ENCODE measurements around the gene FAM120AOS.

Gene FAM120AOS
- total RNA-seq, result 30.1 to 56.5 (median 47.5) reads per million in 17 experiments

DNA sequence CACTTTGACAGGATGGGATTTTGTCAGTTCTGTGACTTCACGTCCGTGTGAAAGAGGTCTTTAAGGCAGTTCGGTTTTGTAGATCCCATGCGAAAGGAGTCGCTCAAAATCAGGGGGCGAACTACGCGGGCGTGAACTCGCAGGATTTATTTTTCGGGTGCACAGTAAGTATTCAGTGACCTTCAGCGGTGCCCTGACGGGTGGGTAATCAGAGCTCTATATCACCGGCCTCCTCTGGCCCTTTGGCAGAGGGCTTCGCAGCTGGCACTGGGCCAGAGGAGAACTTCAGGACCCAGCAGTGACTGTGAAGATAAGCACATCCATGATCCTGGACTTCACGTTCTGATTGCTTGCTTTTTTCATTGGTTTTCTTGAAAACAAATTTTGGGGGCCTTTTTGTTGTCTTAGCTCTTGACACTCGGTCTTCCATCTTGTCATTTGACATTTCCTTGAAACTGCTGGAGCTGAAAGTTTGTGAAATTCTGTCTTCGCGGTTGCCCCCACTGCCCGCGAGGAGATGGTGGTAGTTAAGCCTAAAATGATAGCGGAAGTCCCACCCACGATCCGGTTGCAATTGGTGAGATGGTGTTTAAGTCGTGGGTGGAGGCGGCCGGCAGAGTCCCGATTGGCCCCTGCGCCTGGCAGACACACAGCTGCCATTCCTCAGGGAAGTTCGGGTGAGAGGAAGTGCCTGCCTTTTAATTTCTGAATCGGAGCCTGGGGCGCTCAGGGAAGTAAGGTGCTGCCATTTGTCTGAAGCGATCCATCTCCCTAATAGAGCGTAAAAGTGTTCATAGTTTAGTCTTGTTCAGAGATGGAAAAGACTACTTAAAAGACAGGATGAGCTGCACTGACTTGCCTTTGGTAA is at the start of gene FAM120AOS:
TSS of gene FAM120AOS (minus strand) at position 535 of the 868 bp plus-strand sequence. CDS start 872 bp downstream, outside the sequence.
- DNase-seq, result peak; percentile 94 to 97 (median 96)

GRCh38 chr9:93501406-93501805 is 48.0 kb upstream of the FAM120AOS start:
- no peak for DNase-seq

- no peak for DNase-seq
These were observed 47.4 kb upstream of the FAM120AOS start for GRCh38 chr9:93500571-93501298.

- DNase-seq, result no peak
These were observed 42.9 kb upstream of the FAM120AOS start for GRCh38 chr9:93496285-93496684.

GRCh38 chr9:93493949-93494348 is 40.6 kb upstream of the FAM120AOS start:
- no peak for DNase-seq

DNA sequence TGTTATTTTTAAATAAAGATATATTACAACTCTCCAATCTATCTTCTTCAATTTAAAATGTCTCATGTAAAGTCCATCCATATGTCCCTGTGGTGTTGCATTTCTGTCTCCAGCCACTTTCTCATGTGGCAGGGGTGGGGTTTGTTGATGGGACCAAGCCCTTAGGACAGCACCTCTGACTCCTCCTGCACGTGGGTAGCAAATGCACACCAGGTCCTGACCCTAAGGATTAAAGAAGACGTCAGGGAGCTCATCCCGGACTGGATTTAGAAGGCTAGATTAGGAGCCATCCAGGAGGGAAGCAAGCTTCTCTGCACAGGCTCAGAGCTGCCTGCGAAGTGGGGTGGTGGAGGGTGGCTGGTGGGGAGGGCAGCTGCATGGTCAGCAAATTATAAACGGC is 38.9 kb upstream of the FAM120AOS start:
- DNase-seq, result no peak

- DNase-seq, result no peak
These were observed 38.3 kb upstream of the FAM120AOS start for GRCh38 chr9:93491593-93492232.

GRCh38 chr9:93488244-93488643 is 34.9 kb upstream of the FAM120AOS start:
- no peak for DNase-seq

- no peak for DNase-seq
These were observed 32.9 kb upstream of the FAM120AOS start for GRCh38 chr9:93486268-93486667.

DNA sequence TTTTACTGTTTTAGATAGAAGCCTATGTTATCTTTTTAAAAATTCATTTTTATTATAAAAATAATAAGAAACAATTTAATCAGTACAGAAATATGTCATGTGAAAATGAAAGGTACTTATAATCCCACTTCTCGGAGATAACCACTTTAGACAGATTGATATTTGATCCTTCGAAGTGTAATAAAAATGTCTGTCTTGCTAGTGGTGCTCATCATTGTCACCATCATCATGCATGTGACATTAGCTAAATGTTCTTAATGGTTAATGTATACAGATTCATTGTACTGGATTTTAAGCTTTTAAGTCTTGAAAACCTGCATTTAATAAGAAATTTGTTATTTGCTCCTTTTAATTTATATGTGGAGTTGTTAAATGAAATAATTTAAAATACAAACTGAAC is 30.1 kb upstream of the FAM120AOS start:
- DNase-seq, result no peak

DNA sequence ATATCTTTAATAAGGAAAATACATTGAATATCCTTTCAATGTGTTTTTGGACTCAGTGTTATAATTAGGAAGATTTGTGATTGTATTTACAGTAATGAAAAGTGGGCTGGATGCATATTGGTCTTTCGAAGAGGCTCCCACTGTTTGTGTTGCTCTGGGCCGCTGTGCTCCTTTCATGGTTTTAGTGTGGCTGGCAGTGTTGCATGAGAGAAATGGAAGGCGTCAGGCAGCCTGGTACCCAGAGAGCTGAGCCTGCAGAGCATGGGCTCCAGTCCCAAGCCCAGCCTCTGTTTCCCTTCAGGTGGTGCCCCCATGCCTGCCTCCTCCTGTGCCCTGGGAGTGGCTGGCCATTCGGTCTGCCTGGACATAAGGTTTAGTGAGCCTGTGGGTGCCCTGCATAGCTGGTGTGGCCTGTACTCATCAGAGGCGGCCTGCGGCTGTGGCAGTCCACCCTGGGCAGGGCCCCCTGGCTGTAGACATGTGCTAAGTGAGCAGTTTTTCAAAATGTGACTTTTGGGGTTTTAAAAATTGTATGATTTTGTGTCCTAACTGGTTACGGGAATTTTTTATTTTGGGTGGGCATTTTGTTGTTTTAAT is 27.4 kb upstream of the FAM120AOS start:
- no peak for DNase-seq

- no peak for DNase-seq
These were observed 26.9 kb upstream of the FAM120AOS start for GRCh38 chr9:93480262-93480661.

DNA sequence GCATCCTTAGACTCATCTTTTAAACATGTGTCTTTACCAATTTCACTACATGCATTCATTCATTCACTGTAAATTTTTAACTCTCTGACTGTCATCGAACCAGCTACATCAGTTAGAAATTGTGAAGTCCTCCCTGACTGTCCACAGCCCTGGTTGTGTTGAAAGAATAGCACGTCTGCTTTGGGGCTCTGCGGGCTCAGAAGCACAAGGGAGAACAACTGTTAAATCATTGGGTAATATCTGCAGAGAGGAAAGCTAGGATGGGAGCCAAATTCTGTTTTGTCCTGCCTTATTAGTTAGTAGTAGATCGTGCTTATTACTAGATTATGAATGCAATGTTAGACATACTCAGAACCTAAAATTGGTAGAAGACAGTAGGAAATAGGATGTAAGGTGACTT is 26.3 kb upstream of the FAM120AOS start:
- DNase-seq, result no peak

DNA sequence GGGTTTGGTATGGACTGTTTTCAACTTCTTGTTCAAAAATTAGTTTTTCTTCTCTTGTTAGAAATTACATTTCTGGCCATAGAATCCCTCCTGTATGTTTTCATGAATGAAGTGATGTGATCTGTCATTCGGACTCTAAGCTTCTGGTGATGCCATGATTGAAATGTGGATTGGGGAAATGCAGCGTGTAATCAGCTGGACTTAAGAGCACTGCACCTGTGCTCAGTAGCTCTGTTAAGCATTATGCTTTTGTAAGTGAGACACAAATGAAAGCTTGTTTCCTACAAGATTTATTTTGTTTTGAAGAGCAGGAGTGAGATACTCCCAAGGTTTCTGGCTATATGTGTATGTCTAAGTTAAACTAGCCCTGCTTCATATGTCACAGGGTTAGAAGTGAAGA is 24.0 kb upstream of the FAM120AOS start:
- DNase-seq, result no peak

- DNase-seq, result no peak
These were observed 23.5 kb upstream of the FAM120AOS start for GRCh38 chr9:93476924-93477323.

DNA sequence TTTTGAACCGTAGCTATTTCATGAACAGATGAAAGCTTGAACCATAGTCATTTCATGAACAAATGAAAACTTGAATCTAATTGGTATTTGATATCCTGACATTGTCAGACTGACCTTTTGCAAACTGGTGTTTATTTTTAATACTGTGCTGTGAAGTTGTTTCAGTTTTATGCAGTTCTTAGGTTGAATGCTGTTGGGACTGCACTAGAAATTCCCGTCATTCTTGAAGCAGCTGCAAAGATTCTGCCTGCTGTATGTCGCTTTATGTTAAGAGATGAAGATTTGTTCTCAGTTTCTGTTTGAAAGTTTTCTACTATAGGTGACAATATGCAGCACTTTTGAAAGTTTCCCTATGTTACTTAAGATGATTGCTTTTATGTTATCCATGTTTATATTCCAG is 22.5 kb upstream of the FAM120AOS start:
- no peak for DNase-seq

DNA sequence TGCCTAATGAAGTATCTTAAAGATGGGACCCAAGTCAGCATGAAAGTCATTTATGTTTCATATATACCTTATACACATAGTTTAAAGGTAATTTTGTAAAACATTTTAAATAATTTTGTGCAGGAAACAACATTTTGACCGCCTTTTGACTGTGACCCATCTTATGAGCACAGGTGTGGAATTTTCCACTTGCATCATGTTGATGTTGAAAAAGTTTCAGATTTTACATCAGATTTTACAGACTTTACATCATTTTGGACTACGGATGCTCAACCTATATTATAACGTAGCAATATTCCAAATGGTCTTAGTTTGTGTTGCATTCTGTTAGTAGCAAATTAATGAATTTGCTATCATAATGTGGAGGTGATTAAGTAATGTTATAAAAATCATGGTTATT is 21.7 kb upstream of the FAM120AOS start:
- DNase-seq, result no peak

GRCh38 chr9:93473411-93473810 is 20.0 kb upstream of the FAM120AOS start:
- no peak for DNase-seq

GRCh38 chr9:93471124-93471523 is 17.7 kb upstream of the FAM120AOS start:
- no peak for DNase-seq

- DNase-seq, result no peak
These were observed 17.0 kb upstream of the FAM120AOS start for GRCh38 chr9:93470391-93470790.

DNA sequence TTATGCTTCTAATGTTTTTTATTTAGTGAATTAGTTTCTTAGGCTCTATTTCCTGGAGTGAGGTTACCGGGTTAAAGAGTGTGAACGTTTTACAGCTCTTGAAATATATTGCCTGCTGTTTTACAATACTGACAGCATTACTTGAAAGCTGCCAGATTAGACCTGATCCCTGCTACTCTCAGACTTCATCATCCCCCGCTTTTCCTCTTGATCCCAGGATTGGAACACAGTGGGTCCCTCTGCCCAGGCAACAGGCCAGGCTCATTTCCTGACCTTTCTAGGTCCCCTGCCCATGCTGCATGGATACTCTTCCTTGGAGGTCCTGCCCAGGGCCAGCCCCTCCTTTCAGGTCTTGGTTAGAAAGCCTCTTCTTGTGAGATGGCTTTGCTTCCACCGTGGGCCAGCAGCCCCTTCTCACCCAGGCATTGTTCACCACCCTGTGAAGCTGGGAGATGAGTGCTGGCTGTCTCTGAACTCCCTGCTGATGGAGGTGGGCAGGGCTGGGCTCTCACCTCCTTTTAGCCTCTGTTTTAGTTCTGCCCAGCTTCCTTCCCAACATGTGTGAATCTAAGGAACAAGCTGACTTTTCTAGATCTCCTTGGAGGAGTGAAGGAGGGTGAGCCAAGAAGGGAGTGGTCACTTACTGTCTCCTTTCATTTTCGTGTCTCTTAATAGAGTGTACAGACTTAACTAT is 15.5 kb upstream of the FAM120AOS start:
- DNase-seq, result no peak

DNA sequence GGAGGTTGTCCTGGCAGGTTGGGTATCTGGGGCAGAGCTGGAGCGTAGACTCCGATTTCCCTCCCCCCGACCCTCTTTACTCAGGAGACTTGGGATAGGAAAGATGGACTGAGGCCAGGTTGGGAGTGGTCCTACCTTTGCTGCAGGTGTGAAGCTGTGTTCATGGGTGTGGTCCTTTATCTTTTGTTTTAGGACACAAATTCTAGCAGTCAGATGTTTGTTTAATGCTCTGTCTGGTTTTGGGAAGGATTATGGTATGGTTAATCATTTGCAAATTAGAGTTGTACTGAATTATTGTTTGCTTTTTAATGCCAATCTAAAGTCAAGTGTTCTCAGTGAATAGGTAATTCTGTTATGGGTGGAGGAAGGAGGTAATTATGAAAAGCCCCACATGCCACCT is 14.1 kb upstream of the FAM120AOS start:
- DNase-seq, result no peak

All from suppressor macrophage (primary cell).